AG20443 (cell line): Measurements from ENCODE around the gene IL27RA.
"Not testable (repeated sequence)": the region's sequence is repeated elsewhere in the genome, so short reads cannot be mapped to it uniquely, and the experiment has no call there.

Experiments used
- DNase-seq: peaks from one replicate; pipeline ENCODE4 v3.0.0; 2012; ENCODE audit warnings: low spot score, mixed read lengths

Gene IL27RA

GRCh38 chr19:14030997-14031718 lies 404 bp upstream of the IL27RA start:
- no peak for DNase-seq

GRCh38 chr19:14033946-14034345 lies 2.4 kb downstream of the IL27RA start:
- DNase-seq: no peak

GRCh38 chr19:14035159-14035558 lies 3.6 kb downstream of the IL27RA start:
- DNase-seq: not testable (repeated sequence)

GRCh38 chr19:14035706-14036105 lies 4.1 kb downstream of the IL27RA start:
- peak; percentile 26 for DNase-seq

- peak; percentile 4 for DNase-seq
Observed at GRCh38 chr19:14039181-14039580, 7.6 kb downstream of the IL27RA start.

GRCh38 chr19:14042659-14043608 lies 11.4 kb downstream of the IL27RA start:
- DNase-seq: peak; percentile 90

- not testable (repeated sequence) for DNase-seq
Observed at GRCh38 chr19:14047866-14048265, 16.3 kb downstream of the IL27RA start.

- DNase-seq: peak; percentile 70
Observed at GRCh38 chr19:14048443-14049153, 17.0 kb downstream of the IL27RA start.

GRCh38 chr19:14050512-14050911 lies 18.9 kb downstream of the IL27RA start:
- DNase-seq: no peak

- DNase-seq: not testable (repeated sequence)
Observed at GRCh38 chr19:14050961-14051360, 19.4 kb downstream of the IL27RA start.

GRCh38 chr19:14051980-14052379 lies 20.4 kb downstream of the IL27RA start:
- no peak for DNase-seq

GRCh38 chr19:14052470-14052869 lies 20.9 kb downstream of the IL27RA start:
- DNase-seq: no peak

GRCh38 chr19:14053032-14053431 lies 21.5 kb downstream of the IL27RA start:
- no peak for DNase-seq

GRCh38 chr19:14053500-14053899 lies 21.9 kb downstream of the IL27RA start:
- DNase-seq: peak; percentile 2

GRCh38 chr19:14054099-14054498 lies 22.5 kb downstream of the IL27RA start:
- DNase-seq: no peak

GRCh38 chr19:14054721-14055120 lies 23.2 kb downstream of the IL27RA start:
- peak; percentile 4 for DNase-seq

GRCh38 chr19:14055396-14055795 lies 23.8 kb downstream of the IL27RA start:
- no peak for DNase-seq

- DNase-seq: no peak
Observed at GRCh38 chr19:14056069-14056666, 24.6 kb downstream of the IL27RA start.

- DNase-seq: no peak
Observed at GRCh38 chr19:14056741-14057356, 25.3 kb downstream of the IL27RA start.

GRCh38 chr19:14058182-14059092 lies 26.9 kb downstream of the IL27RA start:
- no peak for DNase-seq
